Cortex of kidney (tissue), 1 donor: Measurements from ENCODE around the gene IGFBP5.

ENCODE experiments used
- DNase-seq: peaks from one replicate; lab custom pipeline; 2025; lab: John Stamatoyannopoulos, UW

The IGFBP5 gene

DNA sequence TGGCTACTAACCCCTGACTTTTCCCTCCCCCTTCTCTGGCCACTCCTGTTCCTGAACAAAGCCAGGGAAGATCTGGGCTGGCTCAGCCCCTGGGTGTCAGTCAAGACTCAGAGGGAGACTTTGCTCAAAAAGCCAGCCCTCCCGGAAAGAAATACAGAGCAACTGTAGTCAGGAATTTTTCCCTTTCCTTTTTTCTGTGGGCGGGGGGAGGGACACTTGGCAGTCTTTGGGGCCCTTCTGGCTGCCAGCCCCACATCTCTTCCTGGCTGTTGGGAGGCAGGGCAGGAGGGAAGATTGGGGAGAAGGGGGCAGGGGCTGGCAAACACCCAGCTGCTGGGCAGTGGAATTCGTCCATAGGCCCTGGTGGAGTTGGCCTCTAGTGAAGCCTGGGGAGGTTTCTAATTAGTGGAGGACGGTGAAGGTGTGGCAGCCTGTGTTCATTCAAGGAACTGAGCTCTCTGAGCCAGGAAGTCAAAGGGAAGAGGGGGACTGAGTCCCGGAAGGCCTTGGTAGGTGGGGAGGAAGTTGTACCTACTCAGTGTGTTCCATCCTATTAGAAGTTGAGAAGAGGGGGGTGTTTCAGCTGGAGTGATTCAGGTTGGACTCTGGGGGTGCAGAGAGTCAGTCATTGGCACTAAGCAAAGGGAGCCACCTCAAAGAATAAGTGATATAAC is 51.2 kb downstream of the IGFBP5 start:
- no peak for DNase-seq

DNA sequence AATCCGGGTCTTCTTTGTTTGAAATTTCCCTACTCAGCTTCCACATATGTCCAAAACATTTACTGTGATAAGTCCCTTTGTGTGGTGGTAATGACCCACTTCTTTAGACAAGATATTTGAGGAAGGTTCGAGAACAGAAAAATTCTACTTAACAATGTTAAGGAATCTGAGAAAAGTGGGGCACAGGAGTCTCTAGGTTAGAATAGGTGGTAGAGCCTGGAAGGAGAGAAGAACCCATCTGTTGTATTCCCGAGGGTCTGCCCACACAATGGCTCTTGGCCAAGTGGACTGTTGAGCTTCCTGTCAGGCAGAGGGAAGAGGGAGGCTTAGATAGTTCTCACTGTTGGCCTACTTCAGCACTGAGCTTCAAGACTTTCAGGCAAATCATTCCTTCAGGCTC is 57.9 kb downstream of the IGFBP5 start:
- DNase-seq = no peak

DNA sequence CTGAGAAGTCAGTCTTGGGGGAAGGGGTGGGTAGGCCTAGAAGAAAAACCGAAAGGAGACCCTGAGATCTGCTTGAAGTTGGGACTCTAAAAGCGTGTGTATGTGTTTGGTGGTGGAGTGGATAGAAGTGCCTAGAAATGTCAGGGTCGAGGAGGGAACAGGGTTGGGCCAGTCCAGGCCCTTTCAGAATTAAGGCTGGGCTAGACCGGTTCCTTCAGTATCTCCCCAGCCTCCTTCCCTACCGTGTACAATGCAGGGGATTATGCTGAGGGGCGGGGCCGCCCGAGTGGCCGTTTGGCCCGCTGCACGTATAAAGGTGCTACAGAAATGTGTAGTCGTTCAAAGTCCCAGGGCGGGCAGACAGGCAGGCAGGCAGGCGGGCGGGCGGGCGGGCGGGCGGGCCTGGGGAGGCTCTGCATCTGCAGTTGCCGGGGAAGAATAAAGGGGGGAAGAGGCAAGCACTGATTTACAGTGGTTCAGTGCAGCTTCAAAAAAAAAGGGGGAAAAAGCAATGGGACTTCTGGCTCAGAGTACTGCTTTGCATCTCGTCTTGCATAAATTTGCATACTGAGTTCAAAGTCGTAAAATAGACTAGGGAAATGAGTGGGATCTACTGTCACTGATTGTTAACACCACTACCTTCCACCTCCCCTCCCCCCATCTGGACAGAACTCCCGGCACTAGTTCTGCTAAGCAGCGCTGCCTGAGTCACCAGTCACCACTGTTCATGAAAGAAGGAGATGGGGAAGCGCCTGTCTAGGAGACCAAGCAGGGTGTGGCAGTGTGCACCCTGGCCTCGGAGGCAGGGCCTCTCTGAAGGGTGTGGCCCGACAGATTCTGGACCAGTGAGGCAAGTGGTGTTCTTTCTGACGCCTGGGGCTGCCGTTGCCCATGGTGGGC is 58.5 kb downstream of the IGFBP5 start:
- DNase-seq = no peak

DNA sequence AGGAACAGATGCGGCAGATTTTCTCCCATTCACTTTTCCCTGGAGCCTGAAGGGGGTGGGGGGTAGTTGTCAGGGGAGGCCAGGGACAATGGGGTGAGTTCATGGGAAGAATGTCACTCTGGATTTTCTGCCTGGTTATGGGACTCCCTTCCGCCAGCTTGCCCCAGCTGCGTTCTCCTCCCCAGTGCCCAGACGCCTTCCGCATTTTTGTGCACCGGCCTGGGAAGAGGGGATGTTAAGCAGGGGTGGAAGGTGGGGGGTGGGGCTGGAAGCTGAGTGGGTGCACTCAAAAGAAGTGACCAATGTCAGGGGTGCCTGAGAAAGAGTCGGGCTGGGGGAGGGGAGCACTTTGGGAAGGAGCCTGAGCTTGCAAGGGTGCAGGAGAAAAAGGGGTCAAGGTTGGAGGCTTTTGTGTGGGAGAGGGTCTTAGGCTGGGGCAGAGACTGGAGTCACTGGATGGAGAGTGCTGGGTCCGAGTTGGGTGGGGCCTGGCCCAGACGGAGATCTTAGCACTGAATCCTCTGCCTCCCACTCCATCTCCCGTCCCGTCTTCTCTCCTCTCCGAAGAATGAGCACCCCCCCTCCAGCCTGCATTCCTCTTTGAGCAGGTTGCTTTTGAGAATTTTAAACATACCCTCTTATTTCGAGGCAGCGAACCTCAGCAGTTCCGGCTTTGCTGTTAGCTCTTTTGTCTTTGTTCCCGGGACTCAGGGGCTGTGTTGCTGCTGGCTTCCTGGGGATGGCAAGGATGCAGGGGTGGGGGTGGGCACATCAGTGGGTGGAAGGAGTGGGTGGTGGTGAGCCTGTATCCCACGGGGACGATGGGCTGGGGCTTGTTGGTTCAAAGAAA is 59.4 kb downstream of the IGFBP5 start:
- DNase-seq = no peak

DNA sequence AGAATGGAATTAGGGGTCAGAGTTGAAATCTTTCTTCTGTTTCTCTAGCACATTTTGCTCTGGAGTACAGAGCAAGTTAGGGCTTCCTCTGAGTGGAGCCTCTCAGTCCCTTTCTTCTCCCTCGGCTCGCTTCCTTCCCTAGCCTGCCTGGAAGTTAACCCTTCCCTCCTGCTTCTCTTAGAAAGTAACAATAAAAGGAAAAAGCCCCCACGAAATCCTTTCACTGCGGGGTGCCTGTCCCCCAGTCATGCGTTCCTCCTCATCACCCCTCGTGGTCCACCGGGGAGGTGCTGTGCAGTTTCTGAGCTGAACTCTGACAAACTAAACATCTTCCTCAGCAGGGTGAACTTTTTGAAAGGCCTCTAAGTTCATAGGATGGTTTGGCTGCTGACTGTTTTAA is 60.2 kb downstream of the IGFBP5 start:
- DNase-seq = no peak

DNA sequence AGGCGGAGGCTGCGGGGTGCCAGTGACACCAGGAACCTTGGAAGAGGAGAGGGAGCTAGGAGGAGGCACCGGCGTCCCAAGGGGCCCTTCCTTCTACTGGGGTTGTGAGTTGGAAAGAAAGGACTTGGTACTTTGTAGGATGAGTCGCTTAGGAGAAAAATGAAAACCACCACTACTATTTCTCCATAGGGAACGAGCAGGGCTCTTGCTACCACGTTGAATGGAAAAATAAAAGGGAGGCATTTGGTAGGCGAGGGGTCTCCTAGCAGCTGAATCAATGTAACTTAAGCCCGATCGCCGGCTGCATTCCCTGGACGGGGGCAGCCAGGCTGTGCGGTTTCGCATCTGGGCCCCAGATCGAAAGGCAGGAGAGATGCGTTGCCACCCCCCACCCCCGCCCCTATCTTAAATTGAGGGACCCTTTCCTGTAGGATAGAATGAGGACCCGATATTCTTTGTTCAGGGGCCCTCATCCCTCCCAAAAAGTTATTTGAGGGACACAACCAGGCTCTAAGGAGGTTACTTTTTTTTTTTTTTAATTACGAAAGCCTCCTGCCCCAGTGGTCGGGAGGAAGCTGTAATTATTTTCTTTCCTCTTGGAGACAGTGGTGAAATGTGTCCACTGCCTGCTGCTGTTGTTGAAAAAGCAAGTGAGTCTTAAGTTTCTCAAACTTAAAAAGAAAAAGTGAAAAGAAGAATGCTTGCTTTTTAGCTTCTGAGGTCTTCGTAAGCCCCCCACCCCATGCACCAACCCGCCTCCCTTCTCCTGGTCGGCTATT is 60.8 kb downstream of the IGFBP5 start:
- DNase-seq = no peak

DNA sequence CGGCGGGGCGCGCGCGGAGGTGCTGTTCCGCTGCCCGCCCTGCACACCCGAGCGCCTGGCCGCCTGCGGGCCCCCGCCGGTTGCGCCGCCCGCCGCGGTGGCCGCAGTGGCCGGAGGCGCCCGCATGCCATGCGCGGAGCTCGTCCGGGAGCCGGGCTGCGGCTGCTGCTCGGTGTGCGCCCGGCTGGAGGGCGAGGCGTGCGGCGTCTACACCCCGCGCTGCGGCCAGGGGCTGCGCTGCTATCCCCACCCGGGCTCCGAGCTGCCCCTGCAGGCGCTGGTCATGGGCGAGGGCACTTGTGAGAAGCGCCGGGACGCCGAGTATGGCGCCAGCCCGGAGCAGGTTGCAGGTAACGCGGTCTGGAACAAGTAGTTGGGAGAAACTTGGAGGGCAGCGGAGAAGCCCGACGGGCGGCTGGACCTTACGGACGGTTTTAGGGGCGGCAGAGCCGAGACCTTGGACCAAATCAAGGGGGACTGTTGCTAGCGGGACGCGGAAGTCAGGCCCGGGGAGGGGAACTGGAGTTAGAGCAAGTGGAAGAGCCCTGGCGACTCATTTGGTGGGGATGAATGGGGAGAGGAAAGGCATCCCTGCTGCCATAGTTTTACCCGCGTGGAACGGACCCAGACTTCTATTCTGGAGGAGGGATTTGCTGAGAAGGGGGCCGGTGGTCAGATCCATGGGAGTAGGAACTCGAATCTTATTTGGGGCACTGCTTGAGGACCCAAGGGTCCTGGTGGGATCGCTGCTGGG is 61.6 kb downstream of the IGFBP5 start:
- no peak for DNase-seq

DNA sequence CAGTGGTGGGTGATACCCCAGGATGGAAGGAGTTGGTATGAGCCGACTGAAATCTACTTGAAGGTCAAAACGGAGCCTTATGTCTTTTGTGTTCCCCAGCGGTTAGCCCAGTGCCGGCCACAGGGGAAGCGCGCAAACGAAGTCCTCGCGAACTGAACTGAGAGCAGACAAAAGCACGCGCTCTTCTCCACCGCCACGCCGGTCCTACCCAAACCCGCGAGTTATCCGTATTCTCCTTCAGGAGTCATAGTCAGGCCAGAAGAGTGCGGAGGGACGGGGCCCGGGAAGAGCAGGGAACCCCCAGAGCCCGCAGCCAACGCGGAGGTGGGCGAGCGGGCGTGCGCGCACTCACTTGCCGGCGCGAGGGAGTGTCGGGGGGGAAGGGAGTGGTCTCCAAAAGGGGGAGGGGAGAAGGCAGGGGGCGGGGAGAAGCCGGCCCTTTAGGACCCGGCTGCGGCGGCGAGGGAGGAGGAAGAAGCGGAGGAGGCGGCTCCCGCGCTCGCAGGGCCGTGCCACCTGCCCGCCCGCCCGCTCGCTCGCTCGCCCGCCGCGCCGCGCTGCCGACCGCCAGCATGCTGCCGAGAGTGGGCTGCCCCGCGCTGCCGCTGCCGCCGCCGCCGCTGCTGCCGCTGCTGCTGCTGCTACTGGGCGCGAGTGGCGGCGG is 62.3 kb downstream of the IGFBP5 start, which contains the start of gene IGFBP2:
TSS of gene IGFBP2 (plus strand) at position 469 of the 664 bp plus-strand sequence. CDS start at position 573, 104 bp downstream.
- DNase-seq = no peak

DNA sequence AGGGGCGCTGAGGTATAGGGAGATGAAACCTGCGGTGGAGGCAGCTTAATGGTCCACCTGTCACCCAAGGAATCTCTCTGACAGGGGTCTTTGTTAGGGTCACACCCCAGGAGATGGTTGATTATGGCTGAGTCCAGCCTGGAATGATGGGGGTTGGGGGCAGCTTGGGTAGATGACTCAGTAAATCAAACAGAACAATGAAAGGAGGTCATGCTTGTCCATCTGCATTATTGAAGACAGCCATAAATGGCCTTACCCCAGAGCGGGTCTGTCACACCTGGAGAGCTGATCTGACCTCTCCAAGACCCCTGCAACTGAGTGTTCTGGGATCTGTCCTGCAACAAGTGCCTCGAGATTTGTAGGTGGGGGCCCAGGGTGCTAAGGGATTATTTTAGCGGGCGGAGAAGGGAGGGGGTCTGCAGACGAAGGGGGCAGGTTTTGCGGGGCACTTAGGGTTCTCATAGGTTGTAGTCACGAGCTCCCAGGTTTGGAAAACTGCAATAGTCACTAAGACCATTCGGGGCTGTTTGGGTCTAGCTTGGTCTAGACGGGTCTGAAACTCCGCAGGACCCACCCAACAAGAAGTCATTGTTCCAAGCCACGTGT is 62.9 kb downstream of the IGFBP5 start:
- no peak for DNase-seq

DNA sequence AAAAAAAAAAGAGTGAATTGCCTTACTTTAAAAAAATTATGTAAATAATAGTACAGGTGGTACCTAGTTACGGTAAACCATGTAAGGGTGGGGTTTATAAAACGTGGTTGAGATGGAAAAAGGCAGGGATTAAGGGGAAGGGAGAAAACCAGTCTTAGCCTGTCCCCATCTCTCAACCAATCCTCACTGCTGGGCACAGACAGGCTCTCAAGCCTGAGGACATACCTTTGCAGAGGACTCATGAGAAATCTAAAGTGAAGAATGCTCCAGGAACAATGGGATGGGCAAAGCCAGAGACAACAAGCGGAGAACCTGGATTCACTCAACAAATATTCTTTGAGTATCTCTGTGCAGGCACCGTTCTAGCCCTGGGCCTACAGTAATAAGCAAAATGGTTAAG is 65.6 kb downstream of the IGFBP5 start:
- DNase-seq = no peak

DNA sequence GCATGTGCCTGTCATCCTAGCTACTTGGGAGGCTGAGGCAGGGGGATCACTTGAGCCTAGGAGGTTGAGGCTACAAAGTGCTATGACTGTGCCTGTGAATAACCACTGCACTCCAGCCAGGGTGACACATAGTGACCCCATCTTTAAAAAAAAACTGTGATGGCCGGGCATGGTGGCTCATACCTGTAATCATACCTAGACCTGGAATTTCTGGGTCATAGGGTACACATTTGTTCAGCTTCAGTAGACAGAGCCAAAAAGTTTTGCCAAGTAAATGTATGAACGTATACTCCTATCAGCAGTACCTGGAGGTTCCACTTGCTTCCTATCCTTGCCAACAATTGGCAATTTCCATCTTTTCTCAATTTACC is 68.5 kb downstream of the IGFBP5 start:
- DNase-seq = no peak

DNA sequence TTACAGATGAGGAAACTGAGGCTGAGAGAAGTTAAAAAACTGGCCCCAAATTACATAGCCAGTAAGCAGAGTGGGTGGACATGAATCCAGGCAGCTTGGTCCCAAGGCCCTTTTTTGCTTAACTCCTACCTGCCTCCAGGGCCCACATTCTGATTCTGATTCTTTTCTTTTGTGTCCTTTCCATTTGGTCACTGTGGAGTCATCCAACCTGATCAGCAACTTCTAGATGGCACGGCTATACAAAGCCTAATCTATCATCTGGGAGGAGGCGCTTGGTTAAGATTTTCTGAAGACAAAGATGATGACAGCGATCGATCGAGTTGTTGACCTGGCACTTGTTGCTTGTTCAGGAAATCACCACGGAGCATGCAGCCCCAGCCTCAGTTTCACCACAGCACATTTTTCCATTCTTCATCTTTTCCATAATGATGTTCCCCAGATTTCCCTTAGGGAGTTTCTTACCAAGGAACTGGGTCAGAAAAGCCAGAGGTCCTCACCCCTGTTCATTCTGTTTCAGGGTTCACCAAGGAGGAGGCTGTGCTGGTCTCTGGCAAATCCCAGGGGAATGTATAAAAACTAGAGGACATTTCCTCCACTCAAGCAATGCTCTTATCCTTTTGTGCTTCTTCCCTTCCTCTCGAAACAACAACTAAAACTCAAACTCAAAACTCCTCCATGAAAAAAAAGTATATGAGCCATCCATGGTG is 69.0 kb downstream of the IGFBP5 start:
- no peak for DNase-seq

DNA sequence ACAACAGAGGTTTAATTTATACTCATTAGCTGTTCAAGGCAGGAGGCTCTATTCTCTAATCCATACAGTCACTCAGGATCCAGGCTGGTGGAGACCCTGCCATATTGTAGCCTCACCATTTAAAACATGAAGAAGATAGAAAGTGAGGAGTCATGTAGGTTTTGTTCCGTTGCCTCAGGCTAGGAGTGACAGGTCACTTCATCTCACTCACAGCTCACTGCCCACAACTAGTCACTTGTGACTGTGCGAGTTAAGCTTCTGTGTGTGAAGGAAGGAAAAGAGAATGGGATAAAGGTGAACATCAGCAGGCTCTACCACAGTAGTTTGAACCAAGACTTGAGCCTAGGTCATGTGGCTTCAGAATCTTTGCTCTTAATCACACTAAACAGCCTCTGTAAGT is 71.1 kb downstream of the IGFBP5 start:
- no peak for DNase-seq

DNA sequence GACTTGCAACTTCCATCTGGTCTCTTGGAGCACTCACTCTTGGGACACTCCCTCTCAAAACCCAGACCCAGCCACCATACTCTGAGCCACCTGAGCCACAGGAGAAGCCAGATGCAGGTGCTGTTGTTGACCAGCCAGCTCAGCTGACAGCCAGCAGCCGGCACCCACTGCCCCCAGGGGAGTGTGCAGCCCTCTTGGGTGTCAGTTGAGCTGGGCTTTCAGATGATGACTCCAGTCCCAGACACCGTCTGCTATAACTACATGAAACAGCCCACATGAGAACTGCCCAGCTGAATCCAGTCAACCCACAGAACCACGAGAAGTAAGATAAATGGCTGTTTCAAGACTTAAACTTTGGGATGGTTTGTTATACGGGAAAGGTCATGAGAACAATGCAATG is 72.8 kb downstream of the IGFBP5 start:
- no peak for DNase-seq
